HL-60 (cell line): ENCODE results near the gene IL1R1.

Source experiments
- DNase-seq, 2 experiments: peaks; one replicate each; pipeline ENCODE4 v3.0.0-alpha.2; 2010 to 2020; ENCODE audit warnings: low read depth in 1 of 2, low spot score in 1 of 2
- H3K27ac ChIP-seq: fragments of 250-450 bp; sonication (Bioruptor Pico); replicated peaks from 2 replicates; pipeline ENCODE4 v1.5.1; 2020; ENCODE audit warnings: mild to moderate bottlenecking, moderate library complexity
- H3K27me3 ChIP-seq: fragments of 250-450 bp; sonication (Bioruptor Pico); 2 replicates; pipeline ENCODE4 v1.5.1; 2021; ENCODE audit warnings: mild to moderate bottlenecking, moderate library complexity; ENCODE audit not compliant: insufficient read depth, poor library complexity, severe bottlenecking
- H3K4me3 ChIP-seq: replicated peaks from 2 replicates; pipeline ENCODE4 v1.5.1; 2011; ENCODE audit warnings: mild to moderate bottlenecking, control low read depth, low read length; ENCODE audit not compliant: insufficient read depth
- GABPA ChIP-seq: IDR thresholded peaks from 2 replicates; pipeline ENCODE4 v1.6.1; 2012; ENCODE audit warnings: low read depth
- POLR2AphosphoS5 ChIP-seq: IDR thresholded peaks from 2 replicates; pipeline ENCODE4 v1.6.1; 2012; ENCODE audit warnings: low read depth
- REST ChIP-seq: IDR thresholded peaks from 2 replicates; pipeline ENCODE4 v1.6.1; 2012; ENCODE audit warnings: low read depth; ENCODE audit not compliant: insufficient replicate concordance
- SPI1 ChIP-seq: IDR thresholded peaks from 2 replicates; pipeline ENCODE4 v1.6.1; 2012; ENCODE audit warnings: low read depth, mild to moderate bottlenecking, borderline replicate concordance
- TF ChIP-seq, protein P1 (sequence below): IDR thresholded peaks from one replicate; pipeline ENCODE4 v1.5.1; 2011; ENCODE audit warnings: low read length, control low read depth, inconsistent platforms; ENCODE audit not compliant: insufficient read depth

Gene IL1R1

DNA sequence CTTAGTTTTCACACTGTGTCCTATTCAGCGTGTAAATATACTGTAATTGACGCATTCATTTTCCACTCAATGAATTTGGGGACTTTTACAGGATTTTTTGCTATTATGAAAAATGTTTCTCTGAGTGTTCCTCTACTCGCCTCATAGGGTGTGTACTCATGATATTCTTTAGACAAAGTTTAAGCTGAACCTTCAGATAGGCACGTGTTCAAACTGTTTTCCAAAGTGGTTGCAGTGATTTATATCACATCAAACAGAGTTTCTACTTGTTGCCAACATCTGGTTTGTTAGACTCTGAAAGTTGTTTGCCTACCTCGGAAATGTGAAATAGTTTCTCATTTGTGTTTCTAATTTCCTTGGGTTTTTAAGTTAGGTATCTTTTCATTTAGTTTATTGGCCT, 46.4 kb upstream of the IL1R1 start:
- no peaks in the 10 kb centered on the region for H3K27me3 ChIP-seq
- H3K27ac ChIP-seq: no peak overlapping the region
- TF ChIP-seq SPI1 (no peak), REST (no peak), GABPA (no peak), POLR2AphosphoS5 (no peak)
- TF ChIP-seq, protein P1, sequence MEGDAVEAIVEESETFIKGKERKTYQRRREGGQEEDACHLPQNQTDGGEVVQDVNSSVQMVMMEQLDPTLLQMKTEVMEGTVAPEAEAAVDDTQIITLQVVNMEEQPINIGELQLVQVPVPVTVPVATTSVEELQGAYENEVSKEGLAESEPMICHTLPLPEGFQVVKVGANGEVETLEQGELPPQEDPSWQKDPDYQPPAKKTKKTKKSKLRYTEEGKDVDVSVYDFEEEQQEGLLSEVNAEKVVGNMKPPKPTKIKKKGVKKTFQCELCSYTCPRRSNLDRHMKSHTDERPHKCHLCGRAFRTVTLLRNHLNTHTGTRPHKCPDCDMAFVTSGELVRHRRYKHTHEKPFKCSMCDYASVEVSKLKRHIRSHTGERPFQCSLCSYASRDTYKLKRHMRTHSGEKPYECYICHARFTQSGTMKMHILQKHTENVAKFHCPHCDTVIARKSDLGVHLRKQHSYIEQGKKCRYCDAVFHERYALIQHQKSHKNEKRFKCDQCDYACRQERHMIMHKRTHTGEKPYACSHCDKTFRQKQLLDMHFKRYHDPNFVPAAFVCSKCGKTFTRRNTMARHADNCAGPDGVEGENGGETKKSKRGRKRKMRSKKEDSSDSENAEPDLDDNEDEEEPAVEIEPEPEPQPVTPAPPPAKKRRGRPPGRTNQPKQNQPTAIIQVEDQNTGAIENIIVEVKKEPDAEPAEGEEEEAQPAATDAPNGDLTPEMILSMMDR: no peak
- DNase-seq: no peak
- no peak overlapping the region for H3K4me3 ChIP-seq

- Histone ChIP-seq H3K27me3 (no peaks in the 10 kb centered on the region), H3K27ac (no peak overlapping the region), H3K4me3 (no peak overlapping the region)
- DNase-seq: no peak
- TF ChIP-seq GABPA (no peak), SPI1 (no peak), REST (no peak), POLR2AphosphoS5 (no peak)
- TF ChIP-seq, protein P1: no peak
These were observed 43.8 kb upstream of the IL1R1 start for GRCh38 chr2:102098756-102099155.

GRCh38 chr2:102099536-102100298, 42.8 kb upstream of the IL1R1 start:
- DNase-seq: no peak
- Histone ChIP-seq H3K4me3 (no peak overlapping the region), H3K27ac (no peak overlapping the region), H3K27me3 (no peaks in the 10 kb centered on the region)
- no peak for TF ChIP-seq GABPA
- no peak for TF ChIP-seq POLR2AphosphoS5
- TF ChIP-seq REST: no peak
- TF ChIP-seq, protein P1: no peak
- TF ChIP-seq SPI1: no peak
